NCI-H446 (cell line): ENCODE measurements around the gene CGB5.

ENCODE experiments used
- DNase-seq, 2 experiments: peaks; one replicate each; lab custom pipeline; 2025; lab: John Stamatoyannopoulos, UW

The CGB5 gene

GRCh38 chr19:49057636-49058234, 14.1 kb downstream of the CGB5 start, which contains the start of gene CGB7:
CGB7 (minus strand) TSS chr19:49057749; CDS start chr19:49055375, 2,374 bp downstream.
- DNase-seq = no peak

GRCh38 chr19:49058562-49058961, 14.9 kb downstream of the CGB5 start:
- DNase-seq = no peak

GRCh38 chr19:49059053-49059452, 15.4 kb downstream of the CGB5 start:
- DNase-seq = no peak

GRCh38 chr19:49061000-49061399, 17.4 kb downstream of the CGB5 start:
- DNase-seq = no peak

DNA sequence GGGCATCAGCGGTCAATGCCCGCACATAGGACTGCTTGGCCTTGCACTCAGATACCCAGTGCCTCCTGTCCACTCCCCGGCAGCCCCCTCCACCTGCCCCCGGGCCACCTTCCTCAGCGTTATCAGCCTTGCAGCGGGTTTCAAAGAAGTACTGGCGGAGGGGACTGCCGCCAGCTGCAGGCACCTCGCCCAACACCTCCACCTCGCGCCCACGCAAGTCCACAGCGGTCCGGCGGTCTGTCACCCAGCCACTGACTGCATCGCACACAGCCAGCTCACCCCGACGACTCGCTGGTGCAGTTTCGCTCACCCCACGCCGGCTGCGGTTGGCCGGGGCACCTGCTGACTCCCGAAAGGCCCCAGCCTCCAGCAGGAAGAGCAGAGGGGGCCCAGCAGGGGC, 17.8 kb downstream of the CGB5 start:
- DNase-seq = no peak

DNA sequence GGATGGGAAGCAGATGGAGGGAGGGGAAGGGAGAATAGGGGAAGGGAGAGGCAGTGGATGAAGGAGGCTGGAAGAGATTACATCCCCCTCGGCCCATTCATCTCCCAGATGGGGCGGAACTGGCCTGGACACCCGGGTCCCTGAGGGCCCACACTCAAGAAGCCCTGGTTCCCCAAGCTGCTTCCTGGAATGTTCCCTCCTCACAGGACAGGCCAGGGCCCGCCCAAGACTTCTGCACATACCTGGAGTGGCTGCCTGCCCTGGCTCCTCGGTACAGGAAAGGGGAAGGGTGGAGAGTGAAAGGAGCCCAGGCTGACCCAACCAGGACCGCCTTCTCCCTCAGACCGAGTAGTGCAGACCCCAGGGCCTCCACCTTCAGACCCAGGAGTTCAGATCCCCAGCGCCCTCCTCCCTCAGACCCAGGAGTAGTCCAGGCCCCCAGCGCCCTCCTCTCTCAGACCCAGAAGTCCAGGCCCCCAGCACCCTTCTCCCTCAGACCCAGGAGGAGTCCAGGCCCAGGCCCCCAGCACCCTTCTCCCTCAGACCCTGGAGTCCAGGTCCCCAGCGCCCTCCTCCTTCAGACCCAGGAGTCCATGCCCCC, 20.5 kb downstream of the CGB5 start:
- no peak for DNase-seq

GRCh38 chr19:49064768-49065611, 21.3 kb downstream of the CGB5 start, which contains the start of gene NTF4:
NTF4 (minus strand) TSS chr19:49064818; CDS start chr19:49061997, 2,821 bp downstream.
- no peak for DNase-seq

DNA sequence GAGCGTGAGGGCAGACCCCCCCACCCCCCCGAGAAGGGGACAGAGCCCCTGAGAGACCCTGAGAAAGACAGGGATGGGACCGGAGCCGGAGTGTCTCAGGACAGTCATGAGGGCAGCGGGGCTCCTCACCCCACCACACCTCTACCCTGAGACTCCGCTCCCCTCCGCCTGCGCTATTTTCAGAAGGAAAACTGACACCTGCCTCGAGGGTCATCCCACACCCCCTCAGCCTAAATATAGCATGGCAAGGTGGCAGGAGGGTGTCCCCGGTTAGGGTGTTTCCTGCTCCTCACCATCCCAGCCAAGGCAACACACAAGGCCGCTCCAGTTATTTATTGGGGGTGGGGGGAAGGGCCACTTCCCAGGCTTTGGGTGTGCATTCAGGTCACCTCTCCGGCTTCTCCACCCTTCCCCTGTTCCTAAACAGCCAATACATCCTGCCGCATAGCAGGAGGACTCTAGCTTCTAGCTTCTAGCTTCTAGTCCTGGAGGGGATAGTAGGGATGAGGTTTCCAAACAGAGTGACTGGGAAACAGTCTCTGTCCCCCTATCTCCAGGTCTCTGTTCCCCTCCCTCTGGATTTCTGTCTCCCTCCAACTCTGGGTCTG, 22.4 kb downstream of the CGB5 start:
- no peak for DNase-seq

DNA sequence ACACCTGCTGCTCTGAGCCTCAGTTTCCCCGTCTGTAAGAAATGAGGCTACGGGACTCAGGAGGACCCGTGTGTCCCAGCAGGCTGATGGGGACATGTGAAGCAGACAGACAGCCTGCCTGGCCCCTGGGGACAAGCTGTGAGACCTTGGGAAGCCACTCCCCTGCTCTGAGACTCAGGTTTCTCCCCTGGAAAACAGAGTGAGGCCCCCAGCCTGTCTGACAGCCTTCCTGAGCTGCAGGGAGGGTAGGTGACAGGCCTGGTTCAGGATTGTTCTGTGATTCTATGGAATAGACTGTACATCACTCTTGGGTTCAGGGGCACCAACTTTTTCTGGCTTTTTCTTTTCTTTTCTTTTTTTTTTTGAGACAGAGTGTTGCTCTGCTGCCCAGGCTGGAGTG, 23.9 kb downstream of the CGB5 start:
- no peak for DNase-seq

GRCh38 chr19:49069026-49069425, 25.4 kb downstream of the CGB5 start:
- DNase-seq = no peak

DNA sequence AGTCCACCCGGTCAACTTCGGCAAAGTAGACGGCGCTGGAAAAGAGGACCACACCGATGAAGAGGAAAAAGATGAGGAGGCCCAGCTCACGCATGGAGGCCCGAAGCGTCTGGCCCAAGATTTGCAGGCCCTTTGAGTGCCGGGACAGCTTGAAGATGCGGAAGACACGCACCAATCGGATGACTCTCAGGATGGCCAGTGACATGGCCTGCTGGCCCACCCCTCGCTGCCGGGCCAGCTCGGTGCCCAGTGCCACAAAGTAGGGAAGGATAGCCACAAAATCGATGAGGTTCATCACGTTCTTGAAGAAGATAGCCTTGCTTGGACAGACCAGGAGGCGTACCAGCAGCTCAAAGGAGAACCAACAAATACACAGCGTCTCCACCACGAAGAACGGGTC, 26.8 kb downstream of the CGB5 start:
- no peak for DNase-seq

- no peak for DNase-seq
These were observed 28.4 kb downstream of the CGB5 start for GRCh38 chr19:49071860-49072547.

- DNase-seq = peak in 1 of 2 experiments; percentile 17
These were observed 30.1 kb downstream of the CGB5 start for GRCh38 chr19:49073514-49074378.

- peak in 1 of 2 experiments; percentile 65 for DNase-seq
These were observed 31.2 kb downstream of the CGB5 start for GRCh38 chr19:49074869-49075268.

DNA sequence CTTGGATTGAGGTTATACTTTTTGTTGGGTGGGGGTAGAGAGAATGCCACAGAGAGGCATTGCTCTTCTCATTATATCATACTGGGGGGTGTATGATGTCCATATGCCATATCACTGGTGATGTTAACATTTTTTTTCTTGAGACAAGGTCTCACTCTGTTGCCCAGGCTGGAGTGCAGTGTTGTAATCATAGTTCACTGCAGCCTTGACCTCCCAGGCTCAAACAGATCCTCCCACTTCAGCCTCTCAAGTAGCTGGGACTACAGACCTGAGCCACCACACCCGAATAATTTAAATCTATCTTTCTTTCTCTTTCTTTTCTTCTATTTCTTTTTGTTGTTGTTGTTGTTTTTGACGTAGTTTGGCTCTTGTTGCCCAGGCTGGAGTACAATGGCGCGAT, 36.7 kb downstream of the CGB5 start:
- no peak for DNase-seq

GRCh38 chr19:49081273-49081672, 37.6 kb downstream of the CGB5 start:
- DNase-seq = no peak

DNA sequence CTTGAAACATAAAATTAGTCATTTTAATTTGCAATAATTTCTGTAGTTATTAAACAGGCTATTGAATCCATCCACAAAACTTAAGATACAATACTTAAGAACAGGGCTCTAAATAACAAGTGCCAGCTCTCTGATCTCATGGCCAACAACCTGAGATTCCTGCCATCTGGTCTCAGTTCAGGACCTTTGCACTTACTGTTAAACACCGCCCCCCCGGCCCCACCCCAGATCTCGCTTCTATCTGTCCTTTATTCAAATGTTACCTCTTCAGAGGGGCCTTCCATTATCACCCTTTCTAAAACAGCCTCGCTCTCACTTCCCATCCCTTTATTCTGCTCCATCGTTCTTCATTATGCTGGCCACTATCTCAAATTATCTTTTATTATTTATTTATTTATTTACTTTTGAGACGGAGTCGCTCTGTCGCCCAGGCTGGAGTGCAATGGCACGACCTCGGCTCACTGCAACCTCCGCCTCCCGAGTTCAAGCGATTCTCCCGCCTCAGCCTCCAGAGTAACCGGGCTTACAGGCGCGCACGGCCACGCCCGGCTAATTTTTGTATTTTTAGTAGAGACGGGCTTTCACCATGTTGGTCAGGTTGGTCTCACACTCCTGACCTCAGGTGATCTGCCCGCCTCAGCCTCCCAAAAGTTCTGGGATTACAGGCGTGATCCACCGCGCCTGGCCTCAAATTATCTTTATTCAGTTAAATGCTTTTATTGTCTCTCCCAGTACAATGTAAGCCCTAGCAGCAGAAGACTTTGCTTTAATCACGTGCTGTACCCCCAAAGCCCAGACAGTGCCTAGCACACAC, 40.8 kb downstream of the CGB5 start:
- DNase-seq = no peak

DNA sequence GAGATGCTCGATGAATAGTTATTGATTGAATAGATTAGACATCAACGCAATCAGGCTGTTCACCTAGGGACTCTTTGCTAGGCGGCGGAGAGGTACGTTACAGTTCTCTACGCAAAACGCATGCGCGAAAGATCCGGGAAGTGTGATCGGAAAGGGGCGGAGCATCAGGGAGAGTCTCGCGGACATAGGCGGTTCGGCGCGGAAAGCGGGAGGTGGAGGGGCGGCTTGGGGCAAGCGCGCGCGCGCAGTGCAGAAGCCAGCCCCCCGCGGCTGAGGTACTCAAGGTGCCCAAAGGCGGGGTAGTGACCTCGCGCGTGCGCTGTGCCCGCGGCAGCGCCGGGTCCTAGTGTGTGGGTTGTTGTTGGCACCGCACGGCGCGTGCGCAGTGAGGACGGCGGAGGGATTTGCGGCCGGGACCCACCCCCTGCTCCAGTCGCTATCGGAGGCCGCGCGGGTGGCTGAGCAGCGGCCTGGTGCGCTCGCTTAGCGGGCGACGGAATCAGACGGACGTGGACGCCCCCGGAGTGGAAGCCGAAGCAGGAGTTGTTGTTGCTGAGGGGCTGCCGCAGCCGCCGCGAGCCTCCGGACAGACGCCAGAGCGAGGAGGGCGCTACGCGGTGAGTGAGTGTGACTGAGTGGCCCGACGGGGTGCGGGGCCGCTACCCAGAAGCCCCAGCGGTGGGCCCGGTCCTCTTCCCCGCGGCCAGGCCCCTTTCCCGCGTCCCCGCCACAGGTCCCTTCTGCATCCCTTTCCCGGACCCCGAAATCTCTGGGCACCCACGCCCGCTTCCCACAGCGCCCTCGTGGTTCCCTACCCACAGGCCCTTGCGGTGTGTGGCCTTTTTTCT, 41.6 kb downstream of the CGB5 start, which contains the start of gene SNRNP70:
Gene SNRNP70 (plus strand): TSS at position 432 of the 848 bp plus-strand sequence. CDS start 964 bp downstream, outside the sequence.
- peak; percentile 99 to 100 for DNase-seq

DNA sequence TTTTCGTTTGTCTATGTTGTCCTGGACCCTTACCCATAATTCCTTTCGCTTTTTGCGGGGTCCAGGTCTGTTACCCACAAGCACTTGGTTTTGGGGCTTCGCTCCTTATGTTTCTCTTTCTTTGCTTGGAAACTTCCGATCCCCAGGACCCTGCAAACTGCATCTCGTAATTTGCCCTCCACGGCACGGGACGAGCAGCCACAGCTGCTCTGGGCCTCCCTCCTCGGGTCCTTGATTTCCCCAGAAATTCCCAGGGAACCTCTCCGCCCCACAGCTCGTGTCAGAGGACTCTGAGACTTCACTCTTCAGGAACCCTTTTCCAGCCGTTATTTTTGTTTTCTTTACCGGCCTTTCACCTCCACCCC, 42.2 kb downstream of the CGB5 start:
- no peak for DNase-seq
